Measurements from ENCODE around the gene CCDC91.
"Not testable (repeated sequence)": the region's sequence is repeated elsewhere in the genome, so short reads cannot be mapped to it uniquely, and the experiment has no call there.

Gene CCDC91

GRCh38 chr12:28479097-28479496, 288.8 kb downstream of the CCDC91 start:
- H3K36me3 ChIP-seq (replicated peaks; ENCODE audit: low read depth, low read length); H3K4me1 ChIP-seq (ENCODE audit: low read length); H3K27me3 ChIP-seq (ENCODE audit: low read depth, low read length): not testable (repeated sequence)

GRCh38 chr12:28479683-28480082, 289.4 kb downstream of the CCDC91 start:
- Histone ChIP-seq H3K4me1 (ENCODE audit: low read length) (no peaks in the 10 kb centered on the region), H4K20me1 (ENCODE audit: insufficient read depth, low read length) (no peaks in the 10 kb centered on the region), H3K36me3 (replicated peaks; ENCODE audit: low read depth, low read length) (no peaks in the 10 kb centered on the region), H2AFZ (ENCODE audit: low read depth, low read length) (no peak overlapping the region), H3K4me3 (ENCODE audit: low read length) (no peak overlapping the region), H3K4me2 (ENCODE audit: low read length) (no peak overlapping the region), H3K27me3 (ENCODE audit: low read depth, low read length) (no peaks in the 10 kb centered on the region), H3K9ac (ENCODE audit: low read length) (no peak overlapping the region), H3K27ac (ENCODE audit: low read length) (no peak overlapping the region), H3K9me3 (ENCODE audit: insufficient read depth, low read length) (no peaks in the 10 kb centered on the region), H3K79me2 (ENCODE audit: low read length) (no peaks in the 10 kb centered on the region)
- no peak for TF ChIP-seq EZH2phosphoT487 (IDR thresholded peaks at IDR 0.05; ENCODE audit: low read depth)
- no peak for TF ChIP-seq CTCF (IDR thresholded peaks at IDR 0.05; ENCODE audit: low read depth, low read length)

More at GRCh38 chr12:28479097-28479496, 288.8 kb downstream of the CCDC91 start:
- not testable (repeated sequence) for H3K9me3 ChIP-seq (ENCODE audit: insufficient read depth, low read length); H2AFZ ChIP-seq (ENCODE audit: low read depth, low read length); H3K4me2 ChIP-seq (ENCODE audit: low read length); H4K20me1 ChIP-seq (ENCODE audit: insufficient read depth, low read length); H3K79me2 ChIP-seq (ENCODE audit: low read length); H3K27ac ChIP-seq (ENCODE audit: low read length); H3K4me3 ChIP-seq (ENCODE audit: low read length); H3K9ac ChIP-seq (ENCODE audit: low read length)

DNA sequence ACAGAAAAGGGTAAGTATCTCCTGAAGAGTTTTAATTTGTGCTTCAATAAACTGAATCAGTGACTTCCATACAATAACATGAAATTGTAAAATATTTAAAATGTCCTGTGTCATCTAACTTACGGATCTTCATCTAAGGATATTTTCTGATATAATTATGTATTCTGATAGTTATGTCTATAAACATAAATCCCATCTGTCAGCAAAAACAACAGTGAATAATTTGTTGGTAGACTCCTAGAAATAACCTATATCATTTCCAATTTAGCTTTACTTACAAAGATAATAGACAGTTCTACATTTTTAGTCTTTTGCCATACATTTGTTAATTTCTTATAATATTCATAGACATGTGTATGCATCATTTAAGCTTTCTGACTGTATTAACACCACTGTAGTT, 293.9 kb downstream of the CCDC91 start:
- H3K4me2 ChIP-seq (ENCODE audit: low read length), result no peak overlapping the region
- TF ChIP-seq CTCF (IDR thresholded peaks at IDR 0.05; ENCODE audit: low read depth, low read length), result no peak
- TF ChIP-seq EZH2phosphoT487 (IDR thresholded peaks at IDR 0.05; ENCODE audit: low read depth), result no peak
- H3K36me3 ChIP-seq (replicated peaks; ENCODE audit: low read depth, low read length), result no peaks in the 10 kb centered on the region
- no peak overlapping the region for H2AFZ ChIP-seq (ENCODE audit: low read depth, low read length)
- no peaks in the 10 kb centered on the region for H3K4me1 ChIP-seq (ENCODE audit: low read length)
- H4K20me1 ChIP-seq (ENCODE audit: insufficient read depth, low read length), result no peaks in the 10 kb centered on the region
- no peaks in the 10 kb centered on the region for H3K9me3 ChIP-seq (ENCODE audit: insufficient read depth, low read length)
- no peak overlapping the region for H3K27ac ChIP-seq (ENCODE audit: low read length)
- H3K9ac ChIP-seq (ENCODE audit: low read length), result no peak overlapping the region
- no peak overlapping the region for H3K4me3 ChIP-seq (ENCODE audit: low read length)
- H3K79me2 ChIP-seq (ENCODE audit: low read length), result no peaks in the 10 kb centered on the region
- no peaks in the 10 kb centered on the region for H3K27me3 ChIP-seq (ENCODE audit: low read depth, low read length)

DNA sequence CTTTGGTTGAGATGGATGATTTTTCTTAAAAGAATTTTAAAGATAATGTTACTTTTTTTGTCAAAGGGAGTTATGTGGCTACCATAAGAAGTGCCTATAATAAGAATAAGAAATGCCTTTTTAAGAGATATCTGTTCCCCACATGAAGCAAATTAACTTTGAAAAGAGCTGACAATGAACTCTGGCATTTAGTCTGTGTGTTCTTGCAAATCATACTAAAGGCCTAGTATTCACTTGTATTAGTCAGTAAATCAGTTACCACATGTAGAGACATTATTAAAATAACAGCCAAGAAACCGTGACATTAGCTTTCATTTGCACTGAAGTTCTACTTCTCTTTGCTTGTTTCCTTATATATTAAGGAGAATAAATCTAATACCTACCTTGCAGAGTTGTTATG, 296.3 kb downstream of the CCDC91 start:
- Histone ChIP-seq H3K27me3 (ENCODE audit: low read depth, low read length) (no peaks in the 10 kb centered on the region), H2AFZ (ENCODE audit: low read depth, low read length) (no peak overlapping the region), H3K79me2 (ENCODE audit: low read length) (no peaks in the 10 kb centered on the region), H3K9ac (ENCODE audit: low read length) (no peak overlapping the region), H3K4me1 (ENCODE audit: low read length) (no peaks in the 10 kb centered on the region), H3K36me3 (replicated peaks; ENCODE audit: low read depth, low read length) (no peaks in the 10 kb centered on the region), H3K4me3 (ENCODE audit: low read length) (no peak overlapping the region), H3K4me2 (ENCODE audit: low read length) (no peak overlapping the region), H3K9me3 (ENCODE audit: insufficient read depth, low read length) (no peaks in the 10 kb centered on the region), H4K20me1 (ENCODE audit: insufficient read depth, low read length) (no peaks in the 10 kb centered on the region), H3K27ac (ENCODE audit: low read length) (no peak overlapping the region)
- no peak for TF ChIP-seq CTCF (IDR thresholded peaks at IDR 0.05; ENCODE audit: low read depth, low read length)
- no peak for TF ChIP-seq EZH2phosphoT487 (IDR thresholded peaks at IDR 0.05; ENCODE audit: low read depth)

DNA sequence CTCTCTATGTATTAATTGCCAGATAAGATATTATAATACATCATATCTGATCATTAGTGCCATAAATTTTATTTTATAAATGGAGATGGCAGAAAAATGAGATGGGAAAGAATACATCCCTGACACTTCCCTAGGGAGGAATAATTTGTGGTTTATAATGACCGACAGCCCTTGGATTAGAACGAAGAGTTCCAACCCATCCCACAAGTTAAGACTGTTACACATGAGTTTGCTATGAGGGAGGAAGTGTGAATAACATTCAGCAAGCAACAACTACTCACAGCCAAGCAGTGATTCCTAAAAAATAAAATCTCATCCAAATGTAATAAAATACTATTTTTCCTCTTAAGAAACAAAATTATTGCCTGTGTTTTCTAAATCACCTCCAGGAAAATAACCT, 299.0 kb downstream of the CCDC91 start:
- H3K36me3 ChIP-seq (replicated peaks; ENCODE audit: low read depth, low read length), result no peaks in the 10 kb centered on the region
- no peaks in the 10 kb centered on the region for H3K27me3 ChIP-seq (ENCODE audit: low read depth, low read length)
- no peak overlapping the region for H3K4me2 ChIP-seq (ENCODE audit: low read length)
- TF ChIP-seq CTCF (IDR thresholded peaks at IDR 0.05; ENCODE audit: low read depth, low read length) (no peak), EZH2phosphoT487 (IDR thresholded peaks at IDR 0.05; ENCODE audit: low read depth) (no peak)
- H3K4me1 ChIP-seq (ENCODE audit: low read length), result no peaks in the 10 kb centered on the region
- H2AFZ ChIP-seq (ENCODE audit: low read depth, low read length), result no peak overlapping the region
- no peaks in the 10 kb centered on the region for H4K20me1 ChIP-seq (ENCODE audit: insufficient read depth, low read length)
- no peaks in the 10 kb centered on the region for H3K79me2 ChIP-seq (ENCODE audit: low read length)
- no peaks in the 10 kb centered on the region for H3K9me3 ChIP-seq (ENCODE audit: insufficient read depth, low read length)
- H3K27ac ChIP-seq (ENCODE audit: low read length), result no peak overlapping the region
- no peak overlapping the region for H3K4me3 ChIP-seq (ENCODE audit: low read length)
- no peak overlapping the region for H3K9ac ChIP-seq (ENCODE audit: low read length)
